GM23338 (cell line): Measurements from ENCODE around the gene NR2C2AP. TPM values are rescaled to one million over a fixed set of nuclear protein-coding genes. Genes with fewer than 3 reads are reported as not detected.

ENCODE experiments used
- ATAC-seq: fragments of 200-7000 bp; cut with Tn5 transposase; 3 replicates; pipeline ENCODE4 v1.9.1; 2020
- DNase-seq: peaks from one replicate; pipeline ENCODE4 v3.0.0-alpha.2; 2015; ENCODE audit warnings: low spot score
- H2AFZ ChIP-seq: fragments of 200-600 bp; sonication (generic); 2 replicates; pipeline ENCODE4 v1.8.0; 2016; ENCODE audit warnings: antibody characterized with exemption, mild to moderate bottlenecking, moderate library complexity
- H3F3A ChIP-seq: fragments of 200-600 bp; sonication (generic); replicated peaks from 2 replicates; pipeline ENCODE4 v1.8.0; 2017; ENCODE audit warnings: antibody characterized with exemption, mixed run types, low read depth
- H3K27ac ChIP-seq: fragments of 200-600 bp; sonication (generic); 2 replicates; pipeline ENCODE4 v1.6.1; 2016; ENCODE audit warnings: low read depth
- H3K27me3 ChIP-seq: fragments of 200-600 bp; sonication (generic); 2 replicates; pipeline ENCODE4 v1.8.0; 2016; ENCODE audit warnings: mild to moderate bottlenecking, mixed run types, moderate library complexity; ENCODE audit not compliant: insufficient read depth
- H3K36me3 ChIP-seq: fragments of 200-600 bp; sonication (generic); 2 replicates; pipeline ENCODE4 v1.8.0; 2016; ENCODE audit warnings: mild to moderate bottlenecking; ENCODE audit not compliant: insufficient read depth
- H3K4me1 ChIP-seq: fragments of 200-600 bp; sonication (generic); 2 replicates; pipeline ENCODE4 v1.8.0; 2016; ENCODE audit warnings: mild to moderate bottlenecking, moderate library complexity; ENCODE audit not compliant: insufficient read depth
- H3K4me2 ChIP-seq: fragments of 200-600 bp; sonication (generic); 2 replicates; pipeline ENCODE4 v1.7.1; 2017; ENCODE audit warnings: mixed run types
- H3K4me3 ChIP-seq: fragments of 200-600 bp; sonication (generic); 2 replicates; pipeline ENCODE4 v1.6.1; 2016; ENCODE audit warnings: mixed run types
- H3K79me2 ChIP-seq: fragments of 200-600 bp; sonication (generic); replicated peaks from 2 replicates; pipeline ENCODE4 v1.8.0; 2017; ENCODE audit warnings: mild to moderate bottlenecking; ENCODE audit not compliant: insufficient read depth
- H3K9me2 ChIP-seq: fragments of 200-600 bp; sonication (generic); 2 replicates; pipeline ENCODE4 v1.8.0; 2017; ENCODE audit not compliant: insufficient read depth
- H4K20me1 ChIP-seq: fragments of 200-600 bp; sonication (generic); replicated peaks from 2 replicates; pipeline ENCODE4 v1.8.0; 2017; ENCODE audit warnings: mild to moderate bottlenecking; ENCODE audit not compliant: insufficient read depth
- H3K27ac Mint-ChIP-seq: 2 replicates; pipeline ENCODE4 v1.8.0; 2020; ENCODE audit warnings: inconsistent platforms, mild to moderate bottlenecking, moderate library complexity, mixed read lengths
- H3K27me3 Mint-ChIP-seq: 3 replicates; pipeline ENCODE4 v1.8.0; 2022; ENCODE audit warnings: low read depth, mild to moderate bottlenecking, moderate library complexity, mixed read lengths, inconsistent platforms; ENCODE audit not compliant: insufficient read depth, poor library complexity
- H3K36me3 Mint-ChIP-seq: 3 replicates; pipeline ENCODE4 v1.8.0; 2021; ENCODE audit warnings: low read depth, mild to moderate bottlenecking, inconsistent platforms, moderate library complexity, mixed read lengths
- H3K4me1 Mint-ChIP-seq: 3 replicates; pipeline ENCODE4 v1.8.0; 2020; ENCODE audit warnings: mild to moderate bottlenecking, inconsistent platforms, mixed read lengths
- H3K4me3 Mint-ChIP-seq: 3 replicates; pipeline ENCODE4 v1.8.0; 2021; ENCODE audit warnings: moderate library complexity, mild to moderate bottlenecking, inconsistent platforms, mixed read lengths
- H3K9me3 Mint-ChIP-seq: 3 replicates; pipeline ENCODE4 v1.8.0; 2020; ENCODE audit warnings: moderate library complexity, mild to moderate bottlenecking, inconsistent platforms, mixed read lengths
- CREB1 ChIP-seq: fragments of 250-450 bp; sonication (Bioruptor Pico); IDR thresholded peaks from 2 replicates; pipeline ENCODE4 v1.5.0; 2020; ENCODE audit warnings: low read depth, mild to moderate bottlenecking, moderate library complexity
- EZH2 ChIP-seq: fragments of 200-600 bp; sonication (generic); IDR thresholded peaks from one replicate; pipeline ENCODE4 v1.8.0; 2017; ENCODE audit warnings: antibody characterized with exemption, mild to moderate bottlenecking, low read depth; ENCODE audit not compliant: unreplicated experiment
- EZH2phosphoT487 ChIP-seq: fragments of 200-600 bp; sonication (generic); IDR thresholded peaks from one replicate; pipeline ENCODE4 v1.8.1; 2018; ENCODE audit warnings: antibody characterized with exemption; ENCODE audit not compliant: unreplicated experiment
- JUNB ChIP-seq: IDR thresholded peaks from one replicate; pipeline ENCODE4 v1.6.1; 2016; ENCODE audit warnings: antibody characterized with exemption; ENCODE audit not compliant: unreplicated experiment
- NANOG ChIP-seq: IDR thresholded peaks from 2 replicates; pipeline ENCODE4 v1.6.1; 2016; ENCODE audit warnings: antibody characterized with exemption, borderline replicate concordance
- POLR2AphosphoS5 ChIP-seq: IDR thresholded peaks from 2 replicates; pipeline ENCODE4 v1.6.1; 2016; ENCODE audit warnings: antibody characterized with exemption, low read depth
- STAT1 ChIP-seq: IDR thresholded peaks from one replicate; pipeline ENCODE4 v1.6.1; 2016; ENCODE audit warnings: antibody characterized with exemption; ENCODE audit not compliant: unreplicated experiment
- ZNF114 ChIP-seq: fragments of 250-450 bp; sonication (Bioruptor Pico); IDR thresholded peaks from 2 replicates; pipeline ENCODE4 v1.5.0; 2020; ENCODE audit warnings: mild to moderate bottlenecking, moderate library complexity
- ZNF462 ChIP-seq: fragments of 250-450 bp; sonication (Bioruptor Pico); IDR thresholded peaks from 2 replicates; pipeline ENCODE4 v1.5.0; 2020; ENCODE audit warnings: mild to moderate bottlenecking, moderate library complexity
- polyA plus RNA-seq: library from polyadenylated mRNA; unstranded; fragments of >200 nt; fragmentation: Nextera tagmentation; extraction: Ambion mirVana; gene quantifications from 2 replicates; pipeline ENCODE4 v1.2.1, GENCODE V29; 2016
- total RNA-seq: library from RNA; depleted of rRNA; stranded (reverse); fragments of >200 nt; shearing (Covaris generic); gene quantifications from 2 replicates; pipeline ENCODE4 v1.2.3, GENCODE V29; 2014
- TF ChIP-seq, protein P1 (sequence below): IDR thresholded peaks from 2 replicates; pipeline ENCODE4 v1.6.1; 2016; ENCODE audit warnings: antibody characterized with exemption
- TF ChIP-seq, protein P2 (sequence below), 2 experiments: fragments of 200-600 bp in 1 of 2; sonication (generic) in 1 of 2; conservative IDR thresholded peaks; 2 replicates each; pipeline versions ENCODE4 v1.5.1 to v1.6.1; 2016 to 2017; ENCODE audit warnings: antibody characterized with exemption in 2 of 2, low read depth in 2 of 2, mild to moderate bottlenecking in 2 of 2, moderate library complexity in 1 of 2

NR2C2AP gene
- total and polyA plus RNA-seq, 2 experiments from 2014 or later, result 14.4 to 25.7 TPM

- Mint-ChIP-seq H3K36me3 (no peaks in the 10 kb centered on the region; the same call in 2 of the 3 replicates), H3K27ac (no peak within 1 kb of the TSS), H3K4me3 (peak within 1 kb of the TSS; percentile 75), H3K27me3 (peaks cover 66% of the 10 kb centered on the region), H3K9me3 (peaks cover 4% of the 10 kb centered on the region; the same call in 2 of the 3 replicates), H3K4me1 (peaks cover 12% of the 10 kb centered on the region)
- Histone ChIP-seq H3K4me1 (peaks cover 3% of the 10 kb centered on the region; the same call in 1 of the 2 replicates), H3K9me2 (no peaks in the 10 kb centered on the region), H4K20me1 (peaks cover 3% of the 10 kb centered on the region; the same call in 1 of the 2 replicates), H3K4me3 (peak within 1 kb of the TSS; percentile 78), H3K4me2 (peak within 1 kb of the TSS; percentile 88), H3K27me3 (peaks cover 71% of the 10 kb centered on the region), H3K36me3 (no peaks in the 10 kb centered on the region), H3F3A (no peaks in the 10 kb centered on the region), H2AFZ (peak within 1 kb of the TSS; percentile 89), H3K27ac (no peak within 1 kb of the TSS), H3K79me2 (no peaks in the 10 kb centered on the region)
- TF ChIP-seq NANOG, result no peak
- peak; percentile 66 for TF ChIP-seq POLR2AphosphoS5
- DNase-seq (peak; percentile 84), ATAC-seq (peak; percentile 79)
Measured at GRCh38 chr19:19211499-19212420, 8.5 kb upstream of the NR2C2AP start, which contains the start of gene NCAN. Gene NCAN, plus strand, starts transcription at chr19:19211958. Its CDS starts 4,996 bp downstream, at chr19:19216954.

DNA sequence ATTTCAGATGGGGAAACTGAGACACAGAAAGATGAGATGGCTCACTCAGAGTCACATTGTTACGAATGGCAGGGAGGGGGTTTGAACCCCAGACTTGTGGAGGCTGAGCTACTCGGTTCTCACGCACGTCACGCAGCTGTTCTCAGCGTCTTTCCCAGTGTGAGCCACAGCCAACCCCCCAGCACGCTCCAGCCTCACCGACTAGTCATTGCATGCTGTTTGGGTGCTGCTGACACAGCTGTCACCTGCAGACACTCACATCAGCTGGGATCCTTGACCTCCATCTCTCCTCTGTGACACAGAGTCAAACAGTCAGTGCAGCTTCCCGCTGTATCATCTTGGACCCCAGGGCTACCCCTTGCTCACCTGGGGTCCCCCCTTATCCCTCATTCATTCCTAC, 6.2 kb upstream of the NR2C2AP start:
- Histone ChIP-seq H3K4me1 (peaks cover 2% of the 10 kb centered on the region; the same call in 1 of the 2 replicates), H3K4me2 (no peak overlapping the region), H3K27ac (no peak overlapping the region), H4K20me1 (peaks cover 3% of the 10 kb centered on the region; the same call in 1 of the 2 replicates), H2AFZ (no peak overlapping the region), H3K4me3 (no peak overlapping the region), H3K27me3 (peaks cover 90% of the 10 kb centered on the region), H3K36me3 (no peaks in the 10 kb centered on the region), H3K79me2 (no peaks in the 10 kb centered on the region), H3F3A (0 out of 2 replicates have a peak, but pooled peaks cover 3% of the 10 kb centered on the region), H3K9me2 (no peaks in the 10 kb centered on the region)
- Mint-ChIP-seq H3K27ac (no peak overlapping the region), H3K9me3 (peaks cover 4% of the 10 kb centered on the region; the same call in 2 of the 3 replicates), H3K4me1 (peaks cover 14% of the 10 kb centered on the region), H3K36me3 (no peaks in the 10 kb centered on the region; the same call in 2 of the 3 replicates), H3K27me3 (peaks cover 84% of the 10 kb centered on the region), H3K4me3 (no peak overlapping the region)
- ATAC-seq (no peak), DNase-seq (no peak)
- no peak for TF ChIP-seq STAT1
- no peak for TF ChIP-seq NANOG
- no peak for TF ChIP-seq POLR2AphosphoS5
- no peak for TF ChIP-seq ZNF462 (CRISPR knock-in tag)
- TF ChIP-seq, protein P1, sequence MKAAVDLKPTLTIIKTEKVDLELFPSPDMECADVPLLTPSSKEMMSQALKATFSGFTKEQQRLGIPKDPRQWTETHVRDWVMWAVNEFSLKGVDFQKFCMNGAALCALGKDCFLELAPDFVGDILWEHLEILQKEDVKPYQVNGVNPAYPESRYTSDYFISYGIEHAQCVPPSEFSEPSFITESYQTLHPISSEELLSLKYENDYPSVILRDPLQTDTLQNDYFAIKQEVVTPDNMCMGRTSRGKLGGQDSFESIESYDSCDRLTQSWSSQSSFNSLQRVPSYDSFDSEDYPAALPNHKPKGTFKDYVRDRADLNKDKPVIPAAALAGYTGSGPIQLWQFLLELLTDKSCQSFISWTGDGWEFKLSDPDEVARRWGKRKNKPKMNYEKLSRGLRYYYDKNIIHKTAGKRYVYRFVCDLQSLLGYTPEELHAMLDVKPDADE, result no peak
- TF ChIP-seq CREB1 (CRISPR knock-in tag), result no peak
- no peak for TF ChIP-seq ZNF114
- no peak for TF ChIP-seq EZH2phosphoT487
- no peak for TF ChIP-seq JUNB
- TF ChIP-seq, protein P2, sequence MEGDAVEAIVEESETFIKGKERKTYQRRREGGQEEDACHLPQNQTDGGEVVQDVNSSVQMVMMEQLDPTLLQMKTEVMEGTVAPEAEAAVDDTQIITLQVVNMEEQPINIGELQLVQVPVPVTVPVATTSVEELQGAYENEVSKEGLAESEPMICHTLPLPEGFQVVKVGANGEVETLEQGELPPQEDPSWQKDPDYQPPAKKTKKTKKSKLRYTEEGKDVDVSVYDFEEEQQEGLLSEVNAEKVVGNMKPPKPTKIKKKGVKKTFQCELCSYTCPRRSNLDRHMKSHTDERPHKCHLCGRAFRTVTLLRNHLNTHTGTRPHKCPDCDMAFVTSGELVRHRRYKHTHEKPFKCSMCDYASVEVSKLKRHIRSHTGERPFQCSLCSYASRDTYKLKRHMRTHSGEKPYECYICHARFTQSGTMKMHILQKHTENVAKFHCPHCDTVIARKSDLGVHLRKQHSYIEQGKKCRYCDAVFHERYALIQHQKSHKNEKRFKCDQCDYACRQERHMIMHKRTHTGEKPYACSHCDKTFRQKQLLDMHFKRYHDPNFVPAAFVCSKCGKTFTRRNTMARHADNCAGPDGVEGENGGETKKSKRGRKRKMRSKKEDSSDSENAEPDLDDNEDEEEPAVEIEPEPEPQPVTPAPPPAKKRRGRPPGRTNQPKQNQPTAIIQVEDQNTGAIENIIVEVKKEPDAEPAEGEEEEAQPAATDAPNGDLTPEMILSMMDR (conservative IDR thresholded peaks at IDR 0.05; ENCODE audit: low read depth in 2 of 2), result no peak
- no peak for TF ChIP-seq EZH2
